Body of pancreas (tissue), 4 donors: ENCODE data around the gene RAB17.

ENCODE experiments used
- POLR2A ChIP-seq, 3 donors: fragments of 450-650 bp; IDR thresholded peaks; one replicate each; pipeline ENCODE4 v1.6.1; 2016; ENCODE audit warnings: antibody characterized with exemption in 3 of 3, mild to moderate bottlenecking in 2 of 3
- TF ChIP-seq, protein P1 (sequence below), 7 experiments: fragments of 450-650 bp in 4 of 7; fragments of 200-600 bp in 3 of 7; sonication (generic) in 3 of 7; IDR thresholded peaks; one replicate each; pipeline ENCODE4 v1.5.1; 2016 to 2019; ENCODE audit warnings: antibody characterized with exemption in 7 of 7

DNA sequence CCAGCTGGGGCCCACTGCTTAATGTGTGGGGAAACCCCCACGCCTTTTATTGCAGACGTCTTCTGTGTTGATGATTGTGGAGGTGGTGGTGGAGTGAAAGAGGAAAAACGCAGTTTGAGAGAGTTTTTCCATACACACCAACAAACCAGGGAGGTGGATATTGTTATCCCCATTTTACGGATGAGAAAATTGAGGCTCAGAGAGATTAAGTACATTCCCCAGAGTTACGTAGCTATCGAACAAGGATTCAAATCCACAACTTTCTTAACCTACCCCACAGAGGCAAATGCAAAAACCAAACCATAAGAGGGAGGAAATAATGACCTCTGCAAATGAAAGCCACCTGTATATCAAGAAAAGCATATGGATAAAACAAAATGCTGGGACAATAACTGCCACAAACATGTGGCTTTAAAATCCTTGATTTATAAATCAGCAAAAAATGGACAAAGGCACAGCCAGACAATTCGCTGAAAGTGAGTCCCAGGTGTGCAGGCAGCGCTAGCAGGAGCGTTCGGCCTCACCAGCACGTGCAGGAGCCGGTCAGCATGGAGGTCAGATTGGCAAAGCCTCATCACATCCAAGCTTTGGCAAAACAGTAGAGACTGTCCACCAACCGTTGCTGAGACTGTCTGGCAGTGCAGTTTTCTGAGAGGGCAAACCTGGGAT is 12.6 kb upstream of the RAB17 start:
- TF ChIP-seq POLR2A (IDR thresholded peaks at IDR 0.05): no peak
- TF ChIP-seq, protein P1, sequence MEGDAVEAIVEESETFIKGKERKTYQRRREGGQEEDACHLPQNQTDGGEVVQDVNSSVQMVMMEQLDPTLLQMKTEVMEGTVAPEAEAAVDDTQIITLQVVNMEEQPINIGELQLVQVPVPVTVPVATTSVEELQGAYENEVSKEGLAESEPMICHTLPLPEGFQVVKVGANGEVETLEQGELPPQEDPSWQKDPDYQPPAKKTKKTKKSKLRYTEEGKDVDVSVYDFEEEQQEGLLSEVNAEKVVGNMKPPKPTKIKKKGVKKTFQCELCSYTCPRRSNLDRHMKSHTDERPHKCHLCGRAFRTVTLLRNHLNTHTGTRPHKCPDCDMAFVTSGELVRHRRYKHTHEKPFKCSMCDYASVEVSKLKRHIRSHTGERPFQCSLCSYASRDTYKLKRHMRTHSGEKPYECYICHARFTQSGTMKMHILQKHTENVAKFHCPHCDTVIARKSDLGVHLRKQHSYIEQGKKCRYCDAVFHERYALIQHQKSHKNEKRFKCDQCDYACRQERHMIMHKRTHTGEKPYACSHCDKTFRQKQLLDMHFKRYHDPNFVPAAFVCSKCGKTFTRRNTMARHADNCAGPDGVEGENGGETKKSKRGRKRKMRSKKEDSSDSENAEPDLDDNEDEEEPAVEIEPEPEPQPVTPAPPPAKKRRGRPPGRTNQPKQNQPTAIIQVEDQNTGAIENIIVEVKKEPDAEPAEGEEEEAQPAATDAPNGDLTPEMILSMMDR (IDR thresholded peaks at IDR 0.05): no peak
